ENCODE data around the gene CACNA2D2.

CACNA2D2 gene

GRCh38 chr3:50333744-50334328, 169.6 kb downstream of the CACNA2D2 start:
- Histone ChIP-seq H3K27ac (ENCODE audit: low read length) (peak overlapping the region; percentile 48; the same call in 1 of the 2 replicates), H3K9me3 (ENCODE audit: insufficient read depth, low read length, severe bottlenecking) (no peaks in the 10 kb centered on the region), H3K79me2 (ENCODE audit: insufficient read depth, low read length) (peaks cover 75% of the 10 kb centered on the region), H3K4me1 (ENCODE audit: insufficient read depth, low read length) (peaks cover 76% of the 10 kb centered on the region), H2AFZ (ENCODE audit: low read depth, low read length) (no peak overlapping the region), H3K4me3 (ENCODE audit: low read depth in 1 of 2, low read length in 2 of 2) (0 out of 4 replicates have a peak overlapping the region, but pooled peaks of 1 of the 2 experiments have one; percentile 29), H4K20me1 (ENCODE audit: insufficient read depth, low read length) (peaks cover 53% of the 10 kb centered on the region), H3K27me3 (ENCODE audit: insufficient read depth, low read length, poor library complexity) (no peaks in the 10 kb centered on the region), H3K36me3 (ENCODE audit: insufficient read depth, low read length) (peaks cover 67% of the 10 kb centered on the region), H3K9ac (ENCODE audit: low read depth, low read length) (peak overlapping the region; percentile 39; the same call in 1 of the 2 replicates), H3K4me2 (ENCODE audit: insufficient read depth, low read length) (peak overlapping the region; percentile 81)
- ATAC-seq (ENCODE audit: insufficient read depth, low read depth) (no peak), DNase-seq (no peak)
- TF ChIP-seq EZH2 (IDR thresholded peaks at IDR 0.05; ENCODE audit: borderline replicate concordance, low read depth, low read length, severe bottlenecking) (no peak), CTCF (IDR thresholded peaks at IDR 0.05; ENCODE audit: borderline replicate concordance, extremely low read depth, low read length, poor library complexity, severe bottlenecking) (no peak)

- Histone ChIP-seq H3K4me2 (ENCODE audit: insufficient read depth, low read length) (no peak overlapping the region), H3K79me2 (ENCODE audit: insufficient read depth, low read length) (peaks cover 69% of the 10 kb centered on the region), H3K9ac (ENCODE audit: low read depth, low read length) (no peak overlapping the region), H2AFZ (ENCODE audit: low read depth, low read length) (no peak overlapping the region), H3K36me3 (ENCODE audit: insufficient read depth, low read length) (peaks cover 65% of the 10 kb centered on the region), H3K27ac (ENCODE audit: low read length) (no peak overlapping the region), H3K9me3 (ENCODE audit: insufficient read depth, low read length, severe bottlenecking) (no peaks in the 10 kb centered on the region), H4K20me1 (ENCODE audit: insufficient read depth, low read length) (peaks cover 62% of the 10 kb centered on the region), H3K4me3 (ENCODE audit: low read depth in 1 of 2, low read length in 2 of 2) (no peak overlapping the region), H3K4me1 (ENCODE audit: insufficient read depth, low read length) (peaks cover 81% of the 10 kb centered on the region), H3K27me3 (ENCODE audit: insufficient read depth, low read length, poor library complexity) (no peaks in the 10 kb centered on the region)
- DNase-seq, result no peak
- ATAC-seq (ENCODE audit: insufficient read depth, low read depth), result no peak
- TF ChIP-seq CTCF (IDR thresholded peaks at IDR 0.05; ENCODE audit: borderline replicate concordance, extremely low read depth, low read length, poor library complexity, severe bottlenecking), result no peak
- TF ChIP-seq EZH2 (IDR thresholded peaks at IDR 0.05; ENCODE audit: borderline replicate concordance, low read depth, low read length, severe bottlenecking), result no peak
These were observed 172.0 kb downstream of the CACNA2D2 start for GRCh38 chr3:50331364-50331907.

DNA sequence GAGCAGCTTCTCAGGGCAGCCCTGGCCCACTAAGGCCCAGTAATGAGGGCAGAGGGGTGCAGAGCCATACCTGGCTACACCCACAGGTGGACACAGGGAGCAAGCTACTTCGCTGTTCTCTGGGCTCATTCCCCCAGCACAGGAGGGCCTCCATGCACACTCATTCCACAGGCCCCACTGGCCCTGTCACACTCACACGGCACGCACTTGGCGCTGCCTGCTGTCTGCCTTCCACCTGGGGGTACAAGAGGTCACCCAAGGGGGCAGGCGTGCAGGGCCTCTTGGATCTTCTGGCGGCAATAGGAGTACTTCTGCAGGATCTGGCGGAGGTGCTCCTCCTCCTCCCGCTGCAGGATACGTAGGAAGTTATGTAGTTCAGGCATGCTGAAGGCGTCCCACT, 173.1 kb downstream of the CACNA2D2 start:
- Histone ChIP-seq H3K27ac (ENCODE audit: low read length) (no peak overlapping the region), H3K9me3 (ENCODE audit: insufficient read depth, low read length, severe bottlenecking) (no peaks in the 10 kb centered on the region), H3K27me3 (ENCODE audit: insufficient read depth, low read length, poor library complexity) (no peaks in the 10 kb centered on the region), H4K20me1 (ENCODE audit: insufficient read depth, low read length) (peaks cover 51% of the 10 kb centered on the region), H3K79me2 (ENCODE audit: insufficient read depth, low read length) (peaks cover 64% of the 10 kb centered on the region), H2AFZ (ENCODE audit: low read depth, low read length) (no peak overlapping the region), H3K36me3 (ENCODE audit: insufficient read depth, low read length) (peaks cover 66% of the 10 kb centered on the region), H3K4me2 (ENCODE audit: insufficient read depth, low read length) (no peak overlapping the region), H3K4me3 (ENCODE audit: low read depth in 1 of 2, low read length in 2 of 2) (no peak overlapping the region), H3K9ac (ENCODE audit: low read depth, low read length) (no peak overlapping the region), H3K4me1 (ENCODE audit: insufficient read depth, low read length) (peaks cover 77% of the 10 kb centered on the region)
- DNase-seq (no peak), ATAC-seq (ENCODE audit: insufficient read depth, low read depth) (no peak)
- TF ChIP-seq CTCF (IDR thresholded peaks at IDR 0.05; ENCODE audit: borderline replicate concordance, extremely low read depth, low read length, poor library complexity, severe bottlenecking) (no peak), EZH2 (IDR thresholded peaks at IDR 0.05; ENCODE audit: borderline replicate concordance, low read depth, low read length, severe bottlenecking) (no peak)

Data from DND-41 (cell line).